Stomach smooth muscle (tissue), 2 donors: ENCODE data around the gene ANXA8L1.
"Not testable (repeated sequence)": the region's sequence is repeated elsewhere in the genome, so short reads cannot be mapped to it uniquely, and the experiment has no call there.

ENCODE experiments used
- H3K27ac ChIP-seq: one replicate; pipeline ENCODE4 v1.7.0; 2013; ENCODE audit warnings: mild to moderate bottlenecking, low read length, inconsistent platforms
- H3K27me3 ChIP-seq, 2 donors: one replicate each; pipeline ENCODE4 v1.7.0; 2013; ENCODE audit warnings: low read length in 2 of 2; ENCODE audit not compliant: insufficient read depth in 2 of 2, control insufficient read depth in 1 of 2
- H3K36me3 ChIP-seq, 2 donors: one replicate each; pipeline ENCODE4 v1.7.0; 2013; ENCODE audit warnings: low read length in 2 of 2; ENCODE audit not compliant: control insufficient read depth in 2 of 2, insufficient read depth in 2 of 2
- H3K4me1 ChIP-seq: one replicate; pipeline ENCODE4 v1.7.0; 2013; ENCODE audit warnings: low read length; ENCODE audit not compliant: control insufficient read depth, insufficient read depth
- H3K4me3 ChIP-seq, 2 donors: one replicate each; pipeline ENCODE4 v1.7.0; 2013; ENCODE audit warnings: low read length in 2 of 2
- H3K9ac ChIP-seq, 2 donors: one replicate each; pipeline ENCODE4 v1.7.0; 2013; ENCODE audit warnings: low read length in 2 of 2, mild to moderate bottlenecking in 1 of 2
- H3K9me3 ChIP-seq, 2 donors: one replicate each; pipeline ENCODE4 v1.7.0; 2013; ENCODE audit warnings: low read length in 2 of 2; ENCODE audit not compliant: control insufficient read depth in 2 of 2
- donor health status: healthy.
- donor health status: Pancreatic carcinoma.

The ANXA8L1 gene

DNA sequence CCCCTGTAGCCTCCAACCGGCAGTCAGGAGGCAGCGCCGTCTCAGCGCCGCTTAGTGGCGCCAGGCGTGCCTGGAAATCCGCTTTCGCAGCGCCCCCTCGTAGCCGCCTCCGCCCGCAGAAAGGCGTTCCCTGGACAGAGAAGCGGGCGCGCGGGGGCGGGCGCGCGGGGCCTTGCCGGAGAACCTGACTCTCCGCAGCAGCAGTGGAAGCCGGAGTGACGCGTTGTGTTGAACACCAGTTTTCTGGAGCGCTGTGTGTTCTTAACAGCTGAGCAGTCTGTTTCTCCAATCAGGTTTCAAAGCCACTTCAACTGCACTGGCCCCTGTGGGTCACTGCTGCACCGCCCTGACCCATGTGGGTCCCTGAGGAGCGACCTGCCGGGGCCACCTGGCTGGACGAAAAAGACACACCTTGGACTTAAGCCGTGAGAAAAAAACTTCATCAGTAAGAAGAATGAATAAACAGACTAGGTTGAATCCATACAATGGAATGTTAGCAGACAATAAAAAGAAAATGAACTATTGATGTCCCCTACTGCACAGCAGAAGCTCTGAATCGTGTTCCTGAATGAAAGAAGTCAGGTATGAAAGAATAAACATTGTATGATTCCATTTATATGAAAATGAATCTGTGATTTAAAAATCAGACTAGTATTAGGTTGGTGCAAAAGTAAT, 22.8 kb downstream of the ANXA8L1 start:
- not testable (repeated sequence) for H3K27me3 ChIP-seq, H3K9me3 ChIP-seq, H3K36me3 ChIP-seq, H3K4me1 ChIP-seq
- Histone ChIP-seq H3K4me3 (peak overlapping the region; percentile 49 to 75), H3K27ac (peak overlapping the region; percentile 41), H3K9ac (peak overlapping the region in 1 of 2 donors; percentile 58)

GRCh38 chr10:46409556-46409955, 34.0 kb downstream of the ANXA8L1 start:
- not testable (repeated sequence) for H3K9me3 ChIP-seq, H3K27ac ChIP-seq, H3K4me1 ChIP-seq

DNA sequence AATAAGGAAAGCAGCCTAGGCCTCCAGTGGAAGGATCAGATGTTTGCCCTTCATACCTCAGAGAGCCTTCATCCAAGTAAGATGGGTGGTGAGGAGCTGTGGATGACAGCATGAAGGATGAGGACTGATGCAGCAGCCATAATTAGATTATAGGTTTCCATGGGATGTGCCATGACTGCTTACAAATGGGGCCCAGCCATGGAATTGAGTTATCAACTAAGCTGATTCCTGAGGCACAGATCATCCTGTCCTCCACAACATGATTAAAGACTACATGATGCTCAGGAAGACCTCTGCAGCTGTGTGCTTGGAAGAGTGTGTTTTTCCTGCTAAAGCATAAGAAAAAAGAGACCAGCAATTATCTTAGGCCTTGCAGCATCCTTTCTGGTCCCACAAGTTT, 35.5 kb downstream of the ANXA8L1 start:
- H3K9me3 ChIP-seq, H3K27ac ChIP-seq, H3K27me3 ChIP-seq, H3K9ac ChIP-seq, H3K36me3 ChIP-seq, H3K4me1 ChIP-seq, H3K4me3 ChIP-seq: not testable (repeated sequence)

More at GRCh38 chr10:46409556-46409955, 34.0 kb downstream of the ANXA8L1 start:
- H3K4me3 ChIP-seq, H3K27me3 ChIP-seq, H3K36me3 ChIP-seq, H3K9ac ChIP-seq: not testable (repeated sequence)

- H3K9ac ChIP-seq, H3K9me3 ChIP-seq, H3K4me3 ChIP-seq, H3K27me3 ChIP-seq, H3K36me3 ChIP-seq, H3K4me1 ChIP-seq, H3K27ac ChIP-seq: not testable (repeated sequence)
These were observed 37.1 kb downstream of the ANXA8L1 start for GRCh38 chr10:46412665-46413064.

GRCh38 chr10:46415291-46415690, 39.7 kb downstream of the ANXA8L1 start:
- H3K36me3 ChIP-seq, H3K4me3 ChIP-seq, H3K9ac ChIP-seq, H3K27ac ChIP-seq, H3K4me1 ChIP-seq, H3K9me3 ChIP-seq, H3K27me3 ChIP-seq: not testable (repeated sequence)

DNA sequence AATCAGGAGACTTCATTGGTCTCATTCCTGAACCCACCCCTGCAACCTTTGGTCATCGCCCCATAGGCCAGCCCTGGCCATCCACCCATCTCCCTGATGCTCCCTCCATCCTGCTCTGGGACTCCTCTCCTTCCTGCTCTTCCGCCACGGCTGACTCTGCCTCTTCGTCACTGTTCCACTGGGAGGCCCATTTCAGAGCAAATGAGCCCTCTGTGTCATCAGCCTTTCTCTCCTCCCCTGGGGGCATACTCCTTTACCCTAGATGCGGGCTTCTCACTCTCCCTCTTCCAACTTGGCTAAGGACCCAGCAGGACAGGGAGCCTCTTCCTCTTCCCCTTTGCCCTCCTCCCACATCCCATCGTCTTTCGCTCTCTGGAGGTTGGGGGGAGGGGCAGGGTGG, 42.7 kb downstream of the ANXA8L1 start:
- H3K9ac ChIP-seq, H3K4me1 ChIP-seq, H3K27me3 ChIP-seq, H3K4me3 ChIP-seq, H3K36me3 ChIP-seq, H3K27ac ChIP-seq, H3K9me3 ChIP-seq: not testable (repeated sequence)

- not testable (repeated sequence) for H3K27ac ChIP-seq, H3K9me3 ChIP-seq, H3K27me3 ChIP-seq, H3K36me3 ChIP-seq, H3K4me3 ChIP-seq, H3K4me1 ChIP-seq, H3K9ac ChIP-seq
These were observed 44.2 kb downstream of the ANXA8L1 start for GRCh38 chr10:46419570-46420379.

GRCh38 chr10:46423550-46423949, 48.0 kb downstream of the ANXA8L1 start:
- H3K9me3 ChIP-seq, H3K4me1 ChIP-seq, H3K36me3 ChIP-seq, H3K27ac ChIP-seq, H3K27me3 ChIP-seq, H3K4me3 ChIP-seq, H3K9ac ChIP-seq: not testable (repeated sequence)

- H3K27me3 ChIP-seq, H3K4me3 ChIP-seq, H3K27ac ChIP-seq, H3K9me3 ChIP-seq, H3K36me3 ChIP-seq, H3K9ac ChIP-seq, H3K4me1 ChIP-seq: not testable (repeated sequence)
These were observed 65.4 kb downstream of the ANXA8L1 start for GRCh38 chr10:46440942-46441341.
